K562 (cell line): Measurements from ENCODE around the gene EMD. TPM values are rescaled to one million over a fixed set of nuclear protein-coding genes. Genes with fewer than 3 reads are reported as not detected.

Experiments used
- ARNT ChIP-seq, 2 experiments: fragments of 450-650 bp; IDR thresholded peaks; 2 replicates each; pipeline ENCODE4 v1.6.1; 2016; ENCODE audit warnings: mild to moderate bottlenecking in 1 of 2
- CTBP1 ChIP-seq: fragments of 450-650 bp; IDR thresholded peaks from 2 replicates; pipeline ENCODE4 v1.6.1; 2016; ENCODE audit warnings: borderline replicate concordance
- FOXK2 ChIP-seq, 2 experiments: fragments of 450-650 bp; IDR thresholded peaks in 1 of 2; conservative IDR thresholded peaks in 1 of 2; 2 replicates each; pipeline ENCODE4 v1.6.1; 2016; ENCODE audit warnings: low read depth in 2 of 2, mild to moderate bottlenecking in 1 of 2
- GABPB1 ChIP-seq: sonication (generic); formaldehyde crosslinking; IDR thresholded peaks from 2 replicates; pipeline ENCODE4 v1.8.0; 2022; ENCODE audit warnings: mild to moderate bottlenecking, missing genetic modification reagents
- ILF3 ChIP-seq: fragments of 450-650 bp; IDR thresholded peaks from 2 replicates; pipeline ENCODE4 v1.6.1; 2018; ENCODE audit warnings: antibody characterized with exemption, mild to moderate bottlenecking, moderate library complexity, borderline replicate concordance
- MCM3 ChIP-seq: fragments of 450-650 bp; IDR thresholded peaks from 2 replicates; pipeline ENCODE4 v1.6.1; 2016
- SMAD1 ChIP-seq: fragments of 150-350 bp; IDR thresholded peaks from 2 replicates; pipeline ENCODE4 v1.6.1; 2014; ENCODE audit warnings: low read length, low read depth; ENCODE audit not compliant: partially characterized antibody
- TCFL5 ChIP-seq: fragments of 250-450 bp; sonication (Bioruptor Pico); conservative IDR thresholded peaks from 2 replicates; pipeline ENCODE4 v1.6.1; 2021; ENCODE audit warnings: mild to moderate bottlenecking, moderate library complexity, matching md5 sums
- TEAD1 ChIP-seq, 2 experiments: fragments of 450-650 bp in 1 of 2; sonication (generic) in 1 of 2; formaldehyde crosslinking; IDR thresholded peaks; 2 replicates each; pipeline versions ENCODE4 v1.4.0 to v1.8.0; 2020 to 2022; ENCODE audit warnings: mild to moderate bottlenecking in 2 of 2, missing genetic modification reagents in 1 of 2
- ZNF197 ChIP-seq: fragments of 200-800 bp; sonication (Bioruptor generic); IDR thresholded peaks from 2 replicates; pipeline ENCODE4 v1.6.1; 2016; ENCODE audit warnings: low read depth, missing genetic modification characterization, missing compliant biosample characterization
- ZNF445 ChIP-seq: fragments of 250-450 bp; sonication (Bioruptor Pico); IDR thresholded peaks from 2 replicates; pipeline ENCODE4 v1.4.0; 2020; ENCODE audit warnings: low read depth, mild to moderate bottlenecking, moderate library complexity
- polyA plus RNA-seq, 8 experiments: library from polyadenylated mRNA; depleted of rRNA in 4 of 8; stranded (reverse) in 5 of 8; unstranded in 3 of 8; fragments of >200 nt; fragmentation: Nextera tagmentation in 2 of 8; fragmentation: Illumina TruSeq in 1 of 8; extraction: Ambion mirVana in 2 of 8; extraction: Trizol in 1 of 8; gene quantifications; 2 replicates each; pipeline versions ENCODE4 v1.2.1 to v1.2.3, GENCODE V29; 2011 to 2014; ENCODE audit warnings: inconsistent platforms in 1 of 8, missing spikeins in 1 of 8
- total RNA-seq, 7 experiments: library from RNA; depleted of rRNA in 6 of 7; stranded (reverse); fragments of >200 nt in 6 of 7; fragmentation: Illumina TruSeq in 2 of 7; extraction: Trizol in 2 of 7; gene quantifications; 2 replicates each; pipeline versions ENCODE4 v1.2.1 to v1.2.3, GENCODE V29; 2011 to 2021; ENCODE audit warnings: low replicate concordance in 1 of 7
- TF ChIP-seq, protein P1 (sequence below): sonication (generic); formaldehyde crosslinking; IDR thresholded peaks from 2 replicates; pipeline ENCODE4 v1.8.0; 2022; ENCODE audit warnings: missing genetic modification reagents, mild to moderate bottlenecking, borderline replicate concordance
- TF ChIP-seq, protein P2 (sequence below): fragments of 250-450 bp; sonication (Bioruptor Pico); IDR thresholded peaks from 2 replicates; pipeline ENCODE4 v1.5.0; 2021
- TF ChIP-seq, protein P3 (sequence below): fragments of 250-450 bp; sonication (Bioruptor Pico); IDR thresholded peaks from 2 replicates; pipeline ENCODE4 v1.8.0; 2022; ENCODE audit warnings: inconsistent platforms, mild to moderate bottlenecking, moderate library complexity, borderline replicate concordance
- TF ChIP-seq, protein P4 (sequence below), 2 experiments: fragments of 450-650 bp in 1 of 2; sonication (generic) in 1 of 2; formaldehyde crosslinking in 1 of 2; IDR thresholded peaks in 1 of 2; conservative IDR thresholded peaks in 1 of 2; 2 replicates each; pipeline versions ENCODE4 v1.6.1 to v1.8.1; 2016 to 2023; ENCODE audit warnings: mild to moderate bottlenecking in 2 of 2, moderate library complexity in 2 of 2, inconsistent platforms in 1 of 2, missing genetic modification reagents in 1 of 2
- TF ChIP-seq, protein P5 (sequence below): fragments of 250-450 bp; sonication (Bioruptor Pico); IDR thresholded peaks from 2 replicates; pipeline ENCODE4 v1.5.0; 2020; ENCODE audit warnings: mild to moderate bottlenecking, borderline replicate concordance
- TF ChIP-seq, protein P6 (sequence below): IDR thresholded peaks from 2 replicates; pipeline ENCODE4 v1.6.1; 2014; ENCODE audit warnings: antibody characterized with exemption

Gene EMD
- total and polyA plus RNA-seq, 9 of the 15 experiments (the other 6 are each of a cell fraction or from before 2014, with no cell fraction given): 2.3 to 206 (median 61.9) TPM

DNA sequence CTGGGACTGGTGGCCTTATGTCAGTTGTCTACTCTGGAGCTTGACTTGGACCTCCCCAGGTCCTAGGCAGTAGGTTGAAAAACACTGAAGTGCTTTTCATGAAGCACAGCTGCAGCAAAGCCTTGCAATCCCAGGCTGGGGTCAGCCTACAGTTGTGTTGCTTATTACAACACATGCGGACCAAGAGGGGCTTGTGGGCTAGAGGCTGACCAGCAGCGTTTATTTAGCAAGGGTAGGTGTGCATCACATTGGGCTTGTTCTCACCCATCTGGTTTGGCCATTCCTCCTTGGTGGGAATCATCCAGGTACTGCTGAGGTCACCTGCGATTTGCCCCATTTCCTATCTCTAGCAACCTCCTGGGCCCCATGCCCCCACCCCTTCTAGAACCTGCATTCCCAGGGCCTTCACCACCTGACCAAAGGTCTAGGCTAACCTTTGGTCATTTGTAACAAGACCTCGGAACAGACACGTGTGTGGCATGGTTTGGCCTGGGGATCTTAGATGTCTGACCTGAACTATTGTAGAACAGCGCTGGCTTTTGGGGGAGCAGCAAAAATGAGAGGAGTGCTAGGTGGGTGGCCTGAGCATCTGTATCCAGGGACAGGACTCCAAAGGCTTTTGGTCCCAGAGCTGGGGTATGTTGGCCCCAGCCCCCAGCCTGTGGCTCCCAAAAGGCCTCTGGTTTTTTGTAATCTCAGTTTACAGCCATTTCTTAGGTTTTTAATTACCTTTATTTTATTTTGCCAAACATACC lies 22.1 kb downstream of the EMD start (continued):
- TF ChIP-seq, protein P1, sequence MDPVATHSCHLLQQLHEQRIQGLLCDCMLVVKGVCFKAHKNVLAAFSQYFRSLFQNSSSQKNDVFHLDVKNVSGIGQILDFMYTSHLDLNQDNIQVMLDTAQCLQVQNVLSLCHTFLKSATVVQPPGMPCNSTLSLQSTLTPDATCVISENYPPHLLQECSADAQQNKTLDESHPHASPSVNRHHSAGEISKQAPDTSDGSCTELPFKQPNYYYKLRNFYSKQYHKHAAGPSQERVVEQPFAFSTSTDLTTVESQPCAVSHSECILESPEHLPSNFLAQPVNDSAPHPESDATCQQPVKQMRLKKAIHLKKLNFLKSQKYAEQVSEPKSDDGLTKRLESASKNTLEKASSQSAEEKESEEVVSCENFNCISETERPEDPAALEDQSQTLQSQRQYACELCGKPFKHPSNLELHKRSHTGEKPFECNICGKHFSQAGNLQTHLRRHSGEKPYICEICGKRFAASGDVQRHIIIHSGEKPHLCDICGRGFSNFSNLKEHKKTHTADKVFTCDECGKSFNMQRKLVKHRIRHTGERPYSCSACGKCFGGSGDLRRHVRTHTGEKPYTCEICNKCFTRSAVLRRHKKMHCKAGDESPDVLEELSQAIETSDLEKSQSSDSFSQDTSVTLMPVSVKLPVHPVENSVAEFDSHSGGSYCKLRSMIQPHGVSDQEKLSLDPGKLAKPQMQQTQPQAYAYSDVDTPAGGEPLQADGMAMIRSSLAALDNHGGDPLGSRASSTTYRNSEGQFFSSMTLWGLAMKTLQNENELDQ: no peak
- TF ChIP-seq ARNT (IDR thresholded peaks at IDR 0.05): no peak
- TF ChIP-seq TEAD1 (CRISPR knock-in tag; IDR thresholded peaks at IDR 0.05): peak in 1 of 2 experiments; percentile 83; a peak in 2 of 4 replicates
- TF ChIP-seq, protein P2, sequence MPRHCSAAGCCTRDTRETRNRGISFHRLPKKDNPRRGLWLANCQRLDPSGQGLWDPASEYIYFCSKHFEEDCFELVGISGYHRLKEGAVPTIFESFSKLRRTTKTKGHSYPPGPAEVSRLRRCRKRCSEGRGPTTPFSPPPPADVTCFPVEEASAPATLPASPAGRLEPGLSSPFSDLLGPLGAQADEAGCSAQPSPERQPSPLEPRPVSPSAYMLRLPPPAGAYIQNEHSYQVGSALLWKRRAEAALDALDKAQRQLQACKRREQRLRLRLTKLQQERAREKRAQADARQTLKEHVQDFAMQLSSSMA (CRISPR knock-in tag): no peak
- TF ChIP-seq, protein P3, sequence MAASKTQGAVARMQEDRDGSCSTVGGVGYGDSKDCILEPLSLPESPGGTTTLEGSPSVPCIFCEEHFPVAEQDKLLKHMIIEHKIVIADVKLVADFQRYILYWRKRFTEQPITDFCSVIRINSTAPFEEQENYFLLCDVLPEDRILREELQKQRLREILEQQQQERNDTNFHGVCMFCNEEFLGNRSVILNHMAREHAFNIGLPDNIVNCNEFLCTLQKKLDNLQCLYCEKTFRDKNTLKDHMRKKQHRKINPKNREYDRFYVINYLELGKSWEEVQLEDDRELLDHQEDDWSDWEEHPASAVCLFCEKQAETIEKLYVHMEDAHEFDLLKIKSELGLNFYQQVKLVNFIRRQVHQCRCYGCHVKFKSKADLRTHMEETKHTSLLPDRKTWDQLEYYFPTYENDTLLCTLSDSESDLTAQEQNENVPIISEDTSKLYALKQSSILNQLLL: no peak
- TF ChIP-seq ZNF445 (CRISPR knock-in tag): no peak
- TF ChIP-seq TCFL5 (CRISPR knock-in tag): no peak
- no peak for TF ChIP-seq ZNF197 (CRISPR knock-in tag)
- no peak for TF ChIP-seq FOXK2 (conservative IDR thresholded peaks at IDR 0.05 in 1 of 2, IDR thresholded peaks at IDR 0.05 in 1 of 2; ENCODE audit: low read depth in 2 of 2)
- TF ChIP-seq, protein P4, sequence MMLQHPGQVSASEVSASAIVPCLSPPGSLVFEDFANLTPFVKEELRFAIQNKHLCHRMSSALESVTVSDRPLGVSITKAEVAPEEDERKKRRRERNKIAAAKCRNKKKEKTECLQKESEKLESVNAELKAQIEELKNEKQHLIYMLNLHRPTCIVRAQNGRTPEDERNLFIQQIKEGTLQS (IDR thresholded peaks at IDR 0.05): no peak
- TF ChIP-seq, protein P4 (CRISPR knock-in tag; conservative IDR thresholded peaks at IDR 0.05): peak; percentile 43; the same call in 1 of the 2 replicates
- peak; percentile 60; the same call in 1 of the 2 replicates for TF ChIP-seq GABPB1 (CRISPR knock-in tag)
- TF ChIP-seq, protein P5, sequence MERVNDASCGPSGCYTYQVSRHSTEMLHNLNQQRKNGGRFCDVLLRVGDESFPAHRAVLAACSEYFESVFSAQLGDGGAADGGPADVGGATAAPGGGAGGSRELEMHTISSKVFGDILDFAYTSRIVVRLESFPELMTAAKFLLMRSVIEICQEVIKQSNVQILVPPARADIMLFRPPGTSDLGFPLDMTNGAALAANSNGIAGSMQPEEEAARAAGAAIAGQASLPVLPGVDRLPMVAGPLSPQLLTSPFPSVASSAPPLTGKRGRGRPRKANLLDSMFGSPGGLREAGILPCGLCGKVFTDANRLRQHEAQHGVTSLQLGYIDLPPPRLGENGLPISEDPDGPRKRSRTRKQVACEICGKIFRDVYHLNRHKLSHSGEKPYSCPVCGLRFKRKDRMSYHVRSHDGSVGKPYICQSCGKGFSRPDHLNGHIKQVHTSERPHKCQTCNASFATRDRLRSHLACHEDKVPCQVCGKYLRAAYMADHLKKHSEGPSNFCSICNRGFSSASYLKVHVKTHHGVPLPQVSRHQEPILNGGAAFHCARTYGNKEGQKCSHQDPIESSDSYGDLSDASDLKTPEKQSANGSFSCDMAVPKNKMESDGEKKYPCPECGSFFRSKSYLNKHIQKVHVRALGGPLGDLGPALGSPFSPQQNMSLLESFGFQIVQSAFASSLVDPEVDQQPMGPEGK (CRISPR knock-in tag): 0 out of 2 replicates have a peak, but pooled peaks have one; percentile 18
- TF ChIP-seq SMAD1: peak; percentile 49
- no peak for TF ChIP-seq MCM3
- TF ChIP-seq ILF3: peak; percentile 85
- TF ChIP-seq, protein P6, sequence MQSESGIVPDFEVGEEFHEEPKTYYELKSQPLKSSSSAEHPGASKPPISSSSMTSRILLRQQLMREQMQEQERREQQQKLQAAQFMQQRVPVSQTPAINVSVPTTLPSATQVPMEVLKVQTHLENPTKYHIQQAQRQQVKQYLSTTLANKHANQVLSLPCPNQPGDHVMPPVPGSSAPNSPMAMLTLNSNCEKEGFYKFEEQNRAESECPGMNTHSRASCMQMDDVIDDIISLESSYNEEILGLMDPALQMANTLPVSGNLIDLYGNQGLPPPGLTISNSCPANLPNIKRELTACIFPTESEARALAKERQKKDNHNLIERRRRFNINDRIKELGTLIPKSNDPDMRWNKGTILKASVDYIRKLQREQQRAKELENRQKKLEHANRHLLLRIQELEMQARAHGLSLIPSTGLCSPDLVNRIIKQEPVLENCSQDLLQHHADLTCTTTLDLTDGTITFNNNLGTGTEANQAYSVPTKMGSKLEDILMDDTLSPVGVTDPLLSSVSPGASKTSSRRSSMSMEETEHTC: 0 out of 2 replicates have a peak, but pooled peaks have one; percentile 8
- peak; percentile 26; the same call in 1 of the 2 replicates for TF ChIP-seq CTBP1
